T-helper 17 cell (primary cell): ENCODE data around the gene ASPA. TPM values are rescaled to one million over a fixed set of nuclear protein-coding genes. Genes with fewer than 3 reads are reported as not detected.
A peak's percentile ranks its signal among the peaks of the same experiment; 100 is the strongest.

Experiments used
- ATAC-seq: fragments of 150-1000 bp; cut with Tn5 transposase; 2 replicates; pipeline ENCODE4 v1.10.0; 2021; ENCODE audit warnings: mild to moderate bottlenecking, moderate library complexity
- DNase-seq, 3 donors: peaks; one replicate each; pipeline versions ENCODE4 v3.0.0 to v3.0.0-alpha.2; 2020 to 2021
- H3K9me3 ChIP-seq: one replicate; pipeline ENCODE4 v1.7.0; 2013; ENCODE audit warnings: low read length, mild to moderate bottlenecking; ENCODE audit not compliant: control insufficient read depth, poor library complexity, severe bottlenecking
- H3K27ac Mint-ChIP-seq: one replicate; pipeline ENCODE4 v1.8.0; 2022; ENCODE audit warnings: mild to moderate bottlenecking, moderate library complexity, mixed read lengths
- H3K27me3 Mint-ChIP-seq: one replicate; pipeline ENCODE4 v1.8.0; 2022; ENCODE audit warnings: mixed read lengths
- H3K36me3 Mint-ChIP-seq: one replicate; pipeline ENCODE4 v1.8.0; 2022; ENCODE audit warnings: low read depth, mixed read lengths
- H3K4me1 Mint-ChIP-seq: one replicate; pipeline ENCODE4 v1.8.0; 2022; ENCODE audit warnings: mild to moderate bottlenecking, mixed read lengths
- H3K4me3 Mint-ChIP-seq: one replicate; pipeline ENCODE4 v1.8.0; 2022; ENCODE audit warnings: mild to moderate bottlenecking, moderate library complexity, mixed read lengths
- total RNA-seq, 4 donors: library from RNA in 2 of 4; stranded (reverse) in 2 of 4; gene quantifications; one replicate each; pipeline ENCODE4 v1.2.3 and lab custom pipeline; 2022 to 2026

The ASPA gene
- total RNA-seq, 2 donors from 2014 or later, result not detected

DNA sequence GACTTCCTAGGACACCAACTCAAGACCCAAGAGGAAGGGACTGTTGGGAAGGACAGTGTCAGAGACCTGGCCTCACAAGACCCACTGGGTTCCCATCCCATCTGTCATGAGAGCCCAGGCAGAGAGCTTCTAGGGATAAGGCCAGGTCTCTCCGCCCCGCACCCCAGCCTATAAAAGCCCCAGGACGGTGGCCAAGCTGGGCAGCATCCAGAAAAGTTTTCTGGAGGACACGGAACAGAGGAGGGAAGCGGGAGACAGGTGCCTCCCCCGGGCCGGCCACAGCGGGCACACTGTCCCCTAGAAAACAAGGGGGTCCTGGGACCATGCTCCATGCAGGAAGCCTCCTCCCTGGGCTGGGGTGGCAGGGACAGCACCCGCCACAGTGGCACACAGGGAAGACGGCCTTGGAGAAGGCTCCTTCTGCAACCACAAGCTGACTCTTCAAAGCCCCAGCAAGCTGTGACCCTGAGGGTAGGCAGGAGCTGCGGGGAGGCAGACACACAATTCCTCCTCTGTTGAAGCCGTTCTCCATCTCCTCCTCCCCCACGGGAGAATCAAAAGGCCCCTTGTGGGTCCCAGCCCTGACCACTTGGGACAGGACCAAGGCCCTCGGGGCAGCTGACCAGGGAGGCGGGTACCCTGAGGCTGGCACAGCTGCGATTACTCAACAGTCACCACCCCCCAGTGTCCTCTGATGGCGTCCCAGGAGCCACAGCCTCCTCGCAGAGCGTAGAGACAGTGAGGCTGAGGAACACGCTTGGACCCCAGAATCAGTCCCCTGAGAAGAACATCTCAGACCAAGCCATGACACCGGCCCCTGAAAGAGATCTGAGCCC, 55.7 kb downstream of the ASPA start:
- Mint-ChIP-seq H3K4me3 (no peak overlapping the region), H3K36me3 (no peaks in the 10 kb centered on the region), H3K27me3 (peaks cover 23% of the 10 kb centered on the region), H3K4me1 (peaks cover 4% of the 10 kb centered on the region), H3K27ac (no peak overlapping the region)
- no peak for DNase-seq
- H3K9me3 ChIP-seq, result no peaks in the 10 kb centered on the region
- ATAC-seq, result no peak

GRCh38 chr17:3532106-3532858, 56.5 kb downstream of the ASPA start:
- H3K9me3 ChIP-seq, result no peaks in the 10 kb centered on the region
- Mint-ChIP-seq H3K36me3 (no peaks in the 10 kb centered on the region), H3K4me1 (peaks cover 4% of the 10 kb centered on the region), H3K27ac (no peak overlapping the region), H3K27me3 (peaks cover 24% of the 10 kb centered on the region), H3K4me3 (no peak overlapping the region)
- no peak for ATAC-seq
- no peak for DNase-seq

DNA sequence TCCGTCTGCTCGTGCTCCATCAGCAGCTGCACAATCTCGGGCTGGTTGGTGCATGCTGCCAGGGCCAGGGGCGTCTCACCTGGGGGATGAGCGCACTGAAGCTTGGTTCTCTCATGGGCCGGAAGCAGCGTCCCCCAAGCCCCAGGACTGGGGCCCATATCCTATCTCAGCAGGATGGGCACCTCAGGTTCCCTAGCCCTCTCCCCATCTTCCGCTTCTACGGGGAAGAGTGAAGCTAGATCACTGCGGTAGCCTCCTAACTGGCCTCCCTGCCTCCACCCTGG, 57.0 kb downstream of the ASPA start:
- H3K27ac Mint-ChIP-seq, result peak overlapping the region; percentile 30
- H3K27me3 Mint-ChIP-seq, result peaks cover 19% of the 10 kb centered on the region
- no peaks in the 10 kb centered on the region for H3K9me3 ChIP-seq
- no peak for ATAC-seq
- peaks cover 4% of the 10 kb centered on the region for H3K4me1 Mint-ChIP-seq
- no peaks in the 10 kb centered on the region for H3K36me3 Mint-ChIP-seq
- no peak for DNase-seq
- no peak overlapping the region for H3K4me3 Mint-ChIP-seq

GRCh38 chr17:3533752-3534151, 58.0 kb downstream of the ASPA start:
- ATAC-seq (no peak), DNase-seq (no peak)
- no peak overlapping the region for H3K4me3 Mint-ChIP-seq
- no peak overlapping the region for H3K27ac Mint-ChIP-seq
- peaks cover 13% of the 10 kb centered on the region for H3K27me3 Mint-ChIP-seq
- H3K36me3 Mint-ChIP-seq, result no peaks in the 10 kb centered on the region
- H3K9me3 ChIP-seq, result no peaks in the 10 kb centered on the region
- H3K4me1 Mint-ChIP-seq, result peaks cover 4% of the 10 kb centered on the region

- Mint-ChIP-seq H3K27me3 (peaks cover 13% of the 10 kb centered on the region), H3K36me3 (no peaks in the 10 kb centered on the region), H3K4me3 (peak overlapping the region; percentile 34), H3K4me1 (peaks cover 4% of the 10 kb centered on the region), H3K27ac (no peak overlapping the region)
- no peaks in the 10 kb centered on the region for H3K9me3 ChIP-seq
- no peak for DNase-seq
- ATAC-seq, result no peak
Observed at GRCh38 chr17:3534881-3535252, 59.1 kb downstream of the ASPA start.

GRCh38 chr17:3535253-3535995, 59.6 kb downstream of the ASPA start:
- Mint-ChIP-seq H3K27ac (peak overlapping the region; percentile 32), H3K4me1 (peaks cover 8% of the 10 kb centered on the region), H3K36me3 (no peaks in the 10 kb centered on the region), H3K27me3 (peaks cover 13% of the 10 kb centered on the region), H3K4me3 (peak overlapping the region; percentile 34)
- DNase-seq (peak in 1 of 3 donors; percentile 36), ATAC-seq (peak; percentile 90)
- H3K9me3 ChIP-seq, result no peaks in the 10 kb centered on the region

DNA sequence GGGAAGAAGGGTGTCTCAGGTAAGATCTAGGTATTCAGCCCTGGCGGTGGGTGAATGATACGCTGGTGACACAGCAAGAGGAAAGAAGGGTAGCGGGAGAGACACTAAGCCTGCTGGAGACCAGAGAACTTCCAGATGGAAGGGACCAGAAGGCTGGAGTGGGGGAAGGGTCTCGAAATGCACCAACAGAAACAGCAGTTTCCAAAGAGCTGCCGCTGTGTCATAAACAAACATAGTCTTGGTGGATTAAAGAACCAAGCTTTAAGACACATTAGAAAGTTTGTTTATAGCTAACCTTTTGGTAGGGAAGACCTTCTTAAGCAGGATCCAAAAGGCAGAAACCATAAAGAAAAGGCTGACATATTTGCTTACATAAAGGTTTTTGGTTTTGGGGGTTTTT, 60.9 kb downstream of the ASPA start:
- Mint-ChIP-seq H3K36me3 (no peaks in the 10 kb centered on the region), H3K27ac (peak overlapping the region; percentile 32), H3K27me3 (peaks cover 13% of the 10 kb centered on the region), H3K4me3 (no peak overlapping the region), H3K4me1 (peaks cover 8% of the 10 kb centered on the region)
- ATAC-seq (no peak), DNase-seq (no peak)
- H3K9me3 ChIP-seq, result no peaks in the 10 kb centered on the region

- peak overlapping the region; percentile 17 for H3K27ac Mint-ChIP-seq
- H3K4me1 Mint-ChIP-seq, result peaks cover 6% of the 10 kb centered on the region
- no peak overlapping the region for H3K4me3 Mint-ChIP-seq
- DNase-seq (no peak), ATAC-seq (no peak)
- no peaks in the 10 kb centered on the region for H3K9me3 ChIP-seq
- H3K27me3 Mint-ChIP-seq, result peaks cover 23% of the 10 kb centered on the region
- H3K36me3 Mint-ChIP-seq, result peaks cover 3% of the 10 kb centered on the region
Observed at GRCh38 chr17:3539881-3540540, 64.2 kb downstream of the ASPA start.

GRCh38 chr17:3542410-3543088, 66.8 kb downstream of the ASPA start:
- peaks cover 3% of the 10 kb centered on the region for H3K36me3 Mint-ChIP-seq
- H3K27me3 Mint-ChIP-seq, result peaks cover 16% of the 10 kb centered on the region
- no peaks in the 10 kb centered on the region for H3K9me3 ChIP-seq
- no peak for DNase-seq
- no peak for ATAC-seq
- peaks cover 6% of the 10 kb centered on the region for H3K4me1 Mint-ChIP-seq
- no peak overlapping the region for H3K4me3 Mint-ChIP-seq
- no peak overlapping the region for H3K27ac Mint-ChIP-seq

DNA sequence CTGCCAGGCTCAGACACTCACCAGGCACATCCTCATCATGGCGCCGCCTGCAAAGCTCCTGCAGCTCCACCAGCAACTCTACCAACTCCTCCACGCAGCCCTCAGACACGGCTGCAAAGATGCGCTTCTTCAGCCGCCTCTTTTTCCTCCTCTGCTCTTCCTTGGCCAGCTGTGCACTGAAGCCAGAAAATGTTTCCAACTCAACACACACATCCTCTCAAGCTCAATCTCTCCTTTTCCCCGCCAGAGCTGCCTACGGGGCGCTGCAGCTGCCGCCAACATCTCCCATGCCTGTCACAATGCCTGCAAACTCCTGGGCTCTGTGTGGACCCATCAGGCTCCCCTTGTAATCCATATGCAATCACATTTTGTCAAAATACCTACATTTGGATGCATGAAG, 67.7 kb downstream of the ASPA start:
- Mint-ChIP-seq H3K27me3 (peaks cover 16% of the 10 kb centered on the region), H3K4me1 (peaks cover 6% of the 10 kb centered on the region), H3K27ac (no peak overlapping the region), H3K4me3 (no peak overlapping the region), H3K36me3 (peaks cover 3% of the 10 kb centered on the region)
- no peak for ATAC-seq
- DNase-seq, result no peak
- H3K9me3 ChIP-seq, result no peaks in the 10 kb centered on the region

DNA sequence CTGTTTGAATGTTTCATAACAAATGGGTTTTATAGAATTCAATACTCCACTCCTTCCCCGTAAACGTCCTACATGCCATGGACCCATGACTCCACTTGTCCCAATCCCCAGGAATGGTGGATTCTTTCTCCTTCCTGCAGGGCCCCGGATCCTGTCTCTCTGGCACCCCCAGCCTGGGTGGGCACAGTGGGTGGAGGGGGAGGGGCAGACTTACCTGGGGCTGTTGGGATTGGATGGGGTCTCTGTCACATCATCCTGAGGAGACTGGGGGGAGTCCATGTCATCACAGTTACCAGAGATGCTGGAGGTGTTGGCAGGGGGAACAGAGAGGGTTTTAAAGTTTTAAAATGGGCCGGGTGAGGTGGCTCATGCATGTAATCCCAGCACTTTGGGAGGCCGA, 68.6 kb downstream of the ASPA start:
- peaks cover 3% of the 10 kb centered on the region for H3K36me3 Mint-ChIP-seq

GRCh38 chr17:3545151-3545550, 69.4 kb downstream of the ASPA start:
- H3K27me3 Mint-ChIP-seq, result peaks cover 16% of the 10 kb centered on the region
- no peak for ATAC-seq
- H3K9me3 ChIP-seq, result no peaks in the 10 kb centered on the region
- peaks cover 3% of the 10 kb centered on the region for H3K36me3 Mint-ChIP-seq
- DNase-seq, result no peak
- H3K27ac Mint-ChIP-seq, result no peak overlapping the region
- no peak overlapping the region for H3K4me3 Mint-ChIP-seq
- H3K4me1 Mint-ChIP-seq, result peaks cover 4% of the 10 kb centered on the region

More for the DNA sequence above, 68.6 kb downstream of the ASPA start:
- Mint-ChIP-seq H3K27ac (no peak overlapping the region), H3K4me1 (peaks cover 6% of the 10 kb centered on the region), H3K4me3 (no peak overlapping the region), H3K27me3 (peaks cover 16% of the 10 kb centered on the region)
- H3K9me3 ChIP-seq, result no peaks in the 10 kb centered on the region
- DNase-seq (no peak), ATAC-seq (no peak)
